ENCODE measurements around the gene SPPL2B.
A peak's percentile ranks its signal among the peaks of the same experiment; 100 is the strongest.
"Not testable (repeated sequence)": the region's sequence is repeated elsewhere in the genome, so short reads cannot be mapped to it uniquely, and the experiment has no call there.

SPPL2B gene, protein sequence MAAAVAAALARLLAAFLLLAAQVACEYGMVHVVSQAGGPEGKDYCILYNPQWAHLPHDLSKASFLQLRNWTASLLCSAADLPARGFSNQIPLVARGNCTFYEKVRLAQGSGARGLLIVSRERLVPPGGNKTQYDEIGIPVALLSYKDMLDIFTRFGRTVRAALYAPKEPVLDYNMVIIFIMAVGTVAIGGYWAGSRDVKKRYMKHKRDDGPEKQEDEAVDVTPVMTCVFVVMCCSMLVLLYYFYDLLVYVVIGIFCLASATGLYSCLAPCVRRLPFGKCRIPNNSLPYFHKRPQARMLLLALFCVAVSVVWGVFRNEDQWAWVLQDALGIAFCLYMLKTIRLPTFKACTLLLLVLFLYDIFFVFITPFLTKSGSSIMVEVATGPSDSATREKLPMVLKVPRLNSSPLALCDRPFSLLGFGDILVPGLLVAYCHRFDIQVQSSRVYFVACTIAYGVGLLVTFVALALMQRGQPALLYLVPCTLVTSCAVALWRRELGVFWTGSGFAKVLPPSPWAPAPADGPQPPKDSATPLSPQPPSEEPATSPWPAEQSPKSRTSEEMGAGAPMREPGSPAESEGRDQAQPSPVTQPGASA

DNA sequence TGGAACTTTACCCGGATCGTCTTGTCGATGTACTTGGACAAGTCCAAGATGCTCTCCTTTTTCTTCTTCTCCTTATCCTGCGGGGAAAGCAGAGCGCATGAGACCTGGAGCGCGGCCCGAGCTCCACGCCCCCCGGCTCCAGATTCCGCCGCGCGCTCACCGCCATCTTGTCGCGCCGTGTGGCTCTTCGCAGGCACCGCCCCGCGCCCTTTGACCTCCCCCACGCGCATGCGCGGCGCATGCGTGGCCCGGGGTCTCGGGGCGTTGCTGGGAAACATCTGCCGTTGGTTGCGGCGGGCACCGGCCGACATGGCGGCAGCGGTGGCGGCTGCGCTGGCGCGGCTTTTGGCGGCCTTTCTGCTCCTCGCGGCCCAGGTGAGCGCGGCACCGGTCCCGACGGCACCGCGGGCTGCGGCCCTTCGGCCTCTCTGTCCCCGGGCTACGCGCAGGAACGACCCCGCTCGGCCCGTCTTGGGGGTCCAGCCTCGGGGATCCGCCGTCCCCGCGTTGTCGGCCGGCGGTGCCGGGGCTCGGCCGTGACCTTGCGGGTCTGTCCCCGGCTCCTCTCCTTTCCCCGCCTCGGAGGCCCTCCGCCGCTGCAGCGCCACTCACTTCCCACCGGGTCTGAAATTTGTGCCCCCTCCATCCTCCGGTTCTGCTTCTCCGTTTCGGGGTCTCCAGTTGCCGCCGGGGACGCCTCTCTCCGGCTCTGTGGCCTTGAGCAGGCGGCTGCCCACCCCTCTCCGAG is at the start of gene SPPL2B, which contains the start of gene LSM7:
Gene SPPL2B, plus strand, starts transcription at position 284 of the 748 bp plus-strand sequence. Its CDS starts 26 bp downstream, at position 310.
Gene LSM7, minus strand, starts transcription at position 186 of the 748 bp plus-strand sequence. Its CDS starts 20 bp downstream, at position 166.
- DNase-seq (ENCODE audit: low read depth) = peak; percentile 80

DNA sequence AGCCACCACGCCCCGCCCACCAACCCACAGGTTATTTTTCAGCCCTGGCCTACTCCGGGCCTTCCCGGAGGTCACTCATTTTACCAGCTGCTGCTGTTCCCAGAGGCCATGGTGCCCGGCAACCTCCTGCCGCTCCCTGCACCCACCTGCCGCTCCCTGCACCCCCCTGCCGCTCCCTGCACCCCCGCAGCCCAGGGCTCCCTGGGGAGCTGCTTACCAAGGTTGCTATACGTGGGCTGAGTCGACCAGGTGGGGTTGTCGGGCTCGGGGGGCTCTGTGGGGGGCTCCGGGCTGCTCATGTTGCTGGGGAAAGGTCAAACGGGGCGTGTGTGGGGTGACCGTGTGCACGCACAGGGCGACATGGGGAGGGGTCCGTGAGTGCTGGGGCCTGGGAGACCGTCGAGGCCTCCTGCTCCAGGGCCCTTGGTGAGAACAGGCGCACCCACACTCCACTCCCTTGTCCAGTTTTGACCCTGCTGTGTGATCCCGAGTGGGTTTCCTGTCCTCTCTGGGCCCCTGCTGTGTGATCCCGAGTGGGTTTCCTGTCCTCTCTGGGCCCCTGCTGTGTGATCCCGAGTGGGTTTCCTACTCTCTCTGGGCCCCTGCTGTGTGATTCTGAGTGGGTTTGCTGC is 47.7 kb upstream of the SPPL2B start:
- no peak for DNase-seq (ENCODE audit: low read depth)

DNA sequence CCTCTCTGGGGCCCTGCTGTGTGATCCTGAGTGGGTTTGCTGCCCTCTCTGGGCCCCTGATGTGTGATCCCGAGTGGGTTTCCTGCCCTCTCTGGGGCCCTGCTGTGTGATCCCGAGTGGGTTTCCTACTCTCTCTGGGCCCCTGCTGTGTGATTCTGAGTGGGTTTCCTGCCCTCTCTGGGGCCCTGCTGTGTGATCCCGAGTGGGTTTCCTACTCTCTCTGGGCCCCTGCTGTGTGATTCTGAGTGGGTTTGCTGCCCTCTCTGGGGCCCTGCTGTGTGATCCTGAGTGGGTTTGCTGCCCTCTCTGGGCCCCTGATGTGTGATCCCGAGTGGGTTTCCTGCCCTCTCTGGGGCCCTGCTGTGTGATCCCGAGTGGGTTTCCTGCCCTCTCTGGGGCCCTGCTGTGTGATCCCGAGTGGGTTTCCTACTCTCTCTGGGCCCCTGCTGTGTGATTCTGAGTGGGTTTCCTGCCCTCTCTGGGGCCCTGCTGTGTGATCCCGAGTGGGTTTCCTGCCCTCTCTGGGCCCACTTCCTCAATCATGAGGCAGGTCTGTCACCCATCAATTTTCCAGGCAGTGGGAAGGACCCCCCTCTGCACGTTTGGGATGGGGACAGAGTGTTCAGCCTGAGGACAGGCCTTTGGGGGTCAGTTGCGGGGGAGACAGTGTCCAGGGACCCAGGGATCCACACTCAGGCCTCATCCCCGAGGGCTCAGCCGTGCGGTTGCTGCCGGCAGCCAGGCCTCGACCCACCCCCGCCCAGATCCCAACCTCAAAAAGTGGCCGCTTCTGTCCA is 47.0 kb upstream of the SPPL2B start:
- not testable (repeated sequence) for DNase-seq (ENCODE audit: low read depth)

DNA sequence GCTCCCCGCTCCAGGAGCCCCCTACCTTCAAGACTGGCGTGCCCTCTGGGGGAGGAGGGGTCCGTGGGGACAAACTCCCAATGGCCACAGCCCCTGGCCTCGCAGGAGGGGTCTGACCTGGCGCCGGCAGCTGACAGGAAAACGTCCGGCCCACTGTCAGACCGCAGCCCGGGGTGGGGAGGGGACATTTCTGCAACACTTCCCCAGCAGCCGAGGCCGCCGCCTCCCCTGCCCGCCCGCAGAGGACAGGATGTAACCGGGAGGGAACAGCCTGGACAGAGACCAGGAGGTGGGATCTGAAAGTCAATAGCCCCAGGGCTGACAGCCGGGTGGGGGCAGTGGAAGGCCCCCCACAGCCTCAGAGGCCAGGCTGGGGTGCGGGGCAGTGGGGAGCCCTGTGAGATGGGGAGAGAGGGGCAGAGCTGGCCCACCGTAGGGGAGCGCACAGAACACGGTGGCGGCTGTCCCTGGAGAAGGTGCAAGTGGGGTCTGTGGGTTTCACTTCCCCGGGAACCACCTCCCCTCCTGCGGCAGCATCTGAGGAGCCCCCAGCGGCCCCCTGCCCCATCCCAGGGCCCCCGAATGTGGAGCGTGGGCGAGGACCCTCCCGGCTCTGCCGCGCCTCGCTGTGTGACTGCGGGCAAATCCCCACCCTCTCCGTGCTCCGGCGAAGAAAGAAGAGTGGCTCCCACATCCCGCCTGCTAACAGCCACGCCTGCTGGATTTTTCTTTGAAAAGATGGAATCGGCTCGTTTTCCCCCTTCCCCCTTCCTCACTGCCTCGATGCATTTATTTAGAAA is 46.2 kb upstream of the SPPL2B start, which contains the start of gene PEAK3:
Gene PEAK3, minus strand, starts transcription at position 114 of the 800 bp plus-strand sequence. CDS start 1,244 bp downstream, outside the sequence.
- peak; percentile 53 for DNase-seq (ENCODE audit: low read depth)

DNA sequence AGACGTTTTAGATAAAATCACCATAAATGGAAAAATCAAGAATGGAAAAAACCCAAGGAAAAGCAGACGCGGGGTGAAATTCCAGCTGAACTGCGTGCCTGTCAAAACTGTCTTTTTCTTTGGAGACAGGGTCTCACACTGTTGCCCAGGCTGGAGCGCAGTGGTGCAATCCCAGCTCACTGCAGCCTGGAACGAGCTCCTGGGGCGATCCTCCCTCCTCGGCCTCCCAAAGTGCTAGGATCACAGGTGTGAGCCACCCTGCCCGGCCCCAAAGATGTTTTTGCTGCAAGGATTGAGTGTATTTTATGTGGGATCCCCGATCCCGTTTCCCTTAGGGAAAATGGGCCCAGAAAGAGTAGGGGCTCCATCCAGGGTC is 45.6 kb upstream of the SPPL2B start:
- no peak for DNase-seq (ENCODE audit: low read depth)

DNA sequence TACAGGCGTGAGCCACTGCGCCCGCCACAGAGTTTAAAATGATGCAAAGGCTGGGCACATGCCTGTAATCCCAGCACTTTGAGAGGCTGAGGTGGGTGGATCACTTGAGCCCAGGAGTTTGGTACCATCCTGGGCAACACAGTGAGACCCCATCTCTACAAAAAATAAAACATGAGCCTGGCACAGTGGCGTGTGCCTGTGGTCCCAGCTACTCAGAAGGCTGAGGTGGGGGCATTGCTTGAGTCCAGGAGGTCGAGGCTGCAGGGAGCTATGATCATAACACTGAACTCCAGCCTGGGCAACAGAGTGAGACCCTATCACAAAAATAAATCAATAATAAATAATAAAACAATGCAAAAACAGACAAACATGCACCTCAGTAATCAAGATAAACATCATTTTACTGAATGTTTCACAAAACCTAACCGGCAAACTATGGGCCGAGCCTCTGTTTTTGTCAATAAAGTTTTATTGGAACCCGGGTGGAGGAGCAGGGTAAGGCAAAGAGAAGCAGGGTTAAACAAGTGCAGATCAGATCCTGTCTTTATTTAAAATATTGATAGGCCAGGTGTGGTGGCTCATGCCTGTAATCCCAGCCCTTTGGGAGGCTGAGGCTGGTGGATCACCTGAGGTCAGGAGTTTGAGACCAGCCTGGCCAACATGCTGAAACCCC is 44.5 kb upstream of the SPPL2B start:
- DNase-seq (ENCODE audit: low read depth) = no peak

DNA sequence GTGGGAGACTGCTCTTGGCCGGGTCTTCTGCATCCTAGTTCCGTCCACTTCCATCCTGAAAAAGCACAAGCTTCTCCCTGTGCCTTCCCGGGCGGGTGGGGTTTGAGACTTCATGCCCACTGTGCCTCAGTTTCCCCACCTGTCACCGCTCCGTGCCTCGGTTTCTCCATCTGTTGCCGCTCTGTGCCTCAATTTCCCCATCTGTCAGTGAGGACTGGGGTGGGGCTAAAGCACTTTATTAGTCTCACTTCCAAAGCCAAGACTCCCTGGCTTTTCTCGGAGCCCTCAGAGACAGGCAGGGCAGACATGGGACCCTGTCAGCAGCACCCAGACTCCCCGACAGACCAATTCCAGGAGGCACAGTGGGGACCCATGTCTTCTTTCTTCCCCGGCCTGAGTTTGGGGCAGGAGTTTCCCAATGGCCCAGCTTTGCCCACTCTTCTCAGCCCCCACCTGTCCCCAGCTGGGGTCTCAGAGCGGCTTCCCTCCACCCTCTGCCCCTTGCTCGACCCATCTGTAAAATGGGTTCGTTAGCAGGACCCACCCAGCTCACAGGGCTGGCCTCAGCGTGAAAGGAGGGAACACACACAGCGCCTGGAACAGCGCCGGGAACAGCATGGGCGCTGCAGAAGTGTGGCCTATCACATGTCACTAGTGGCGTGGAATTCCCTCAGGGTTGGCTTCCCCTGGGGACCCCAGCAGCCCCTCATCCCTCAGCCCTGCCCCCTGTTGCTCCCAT is 41.9 kb upstream of the SPPL2B start:
- no peak for DNase-seq (ENCODE audit: low read depth)

DNA sequence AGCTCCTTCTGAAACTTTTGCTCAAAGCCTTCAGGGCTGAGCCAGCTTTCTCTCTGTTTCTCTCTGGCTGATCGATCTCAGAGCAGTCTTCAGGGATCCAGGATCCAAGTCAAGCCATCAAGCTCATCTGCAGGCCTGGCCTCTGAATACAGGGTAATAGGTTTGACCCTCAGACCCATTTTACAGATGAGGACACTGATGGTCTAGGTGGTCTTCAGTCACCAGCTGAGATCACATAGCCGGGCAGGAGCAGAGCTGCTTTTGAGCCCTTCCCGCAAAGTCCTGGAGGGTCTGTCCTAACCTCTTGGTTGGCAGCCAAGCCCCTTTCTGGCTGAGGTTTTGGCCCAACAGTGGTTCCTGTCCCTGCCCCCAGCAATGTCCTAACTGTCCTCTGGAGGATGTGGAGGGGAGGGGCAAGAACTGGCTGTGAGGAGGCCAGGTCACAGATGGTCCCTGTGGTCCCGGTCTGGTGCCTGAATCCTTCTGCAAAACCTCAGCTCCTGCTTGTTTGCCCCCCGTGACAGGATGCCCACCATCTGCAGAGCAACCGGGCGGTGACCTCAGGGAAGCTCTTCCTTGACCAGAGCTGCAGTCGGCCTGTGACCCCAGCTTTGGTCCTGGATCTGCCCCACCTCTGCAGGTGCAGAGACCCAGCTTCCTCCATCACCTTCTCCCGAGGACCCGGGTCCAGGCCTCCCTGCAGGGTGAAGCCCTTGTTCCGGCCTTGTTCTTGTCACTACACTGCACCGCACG is 40.7 kb upstream of the SPPL2B start:
- DNase-seq (ENCODE audit: low read depth) = no peak

DNA sequence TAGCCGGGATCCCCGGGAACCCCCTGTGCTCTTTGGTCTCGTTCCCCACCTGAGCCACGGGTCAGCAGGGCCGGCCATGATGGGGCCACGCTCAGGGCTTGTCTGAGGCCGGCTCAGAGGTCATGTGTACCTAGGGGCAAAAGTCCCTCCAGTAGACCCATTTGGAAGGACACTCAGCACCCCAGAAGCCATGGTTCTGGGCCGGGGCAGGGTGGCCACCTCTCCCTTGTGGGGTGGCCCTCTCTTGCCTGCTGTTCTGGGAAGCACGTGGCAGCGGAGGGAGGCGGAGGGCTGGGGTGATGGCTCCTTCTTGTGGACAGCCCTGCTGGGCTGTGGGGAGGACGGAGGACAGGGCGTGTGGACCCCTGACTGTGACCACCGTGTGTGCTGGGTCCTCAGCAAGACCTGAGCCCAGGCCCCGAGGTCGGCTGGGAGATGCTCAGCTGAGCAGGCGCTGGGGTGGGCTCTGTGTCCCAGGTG is 40.1 kb upstream of the SPPL2B start:
- no peak for DNase-seq (ENCODE audit: low read depth)

DNA sequence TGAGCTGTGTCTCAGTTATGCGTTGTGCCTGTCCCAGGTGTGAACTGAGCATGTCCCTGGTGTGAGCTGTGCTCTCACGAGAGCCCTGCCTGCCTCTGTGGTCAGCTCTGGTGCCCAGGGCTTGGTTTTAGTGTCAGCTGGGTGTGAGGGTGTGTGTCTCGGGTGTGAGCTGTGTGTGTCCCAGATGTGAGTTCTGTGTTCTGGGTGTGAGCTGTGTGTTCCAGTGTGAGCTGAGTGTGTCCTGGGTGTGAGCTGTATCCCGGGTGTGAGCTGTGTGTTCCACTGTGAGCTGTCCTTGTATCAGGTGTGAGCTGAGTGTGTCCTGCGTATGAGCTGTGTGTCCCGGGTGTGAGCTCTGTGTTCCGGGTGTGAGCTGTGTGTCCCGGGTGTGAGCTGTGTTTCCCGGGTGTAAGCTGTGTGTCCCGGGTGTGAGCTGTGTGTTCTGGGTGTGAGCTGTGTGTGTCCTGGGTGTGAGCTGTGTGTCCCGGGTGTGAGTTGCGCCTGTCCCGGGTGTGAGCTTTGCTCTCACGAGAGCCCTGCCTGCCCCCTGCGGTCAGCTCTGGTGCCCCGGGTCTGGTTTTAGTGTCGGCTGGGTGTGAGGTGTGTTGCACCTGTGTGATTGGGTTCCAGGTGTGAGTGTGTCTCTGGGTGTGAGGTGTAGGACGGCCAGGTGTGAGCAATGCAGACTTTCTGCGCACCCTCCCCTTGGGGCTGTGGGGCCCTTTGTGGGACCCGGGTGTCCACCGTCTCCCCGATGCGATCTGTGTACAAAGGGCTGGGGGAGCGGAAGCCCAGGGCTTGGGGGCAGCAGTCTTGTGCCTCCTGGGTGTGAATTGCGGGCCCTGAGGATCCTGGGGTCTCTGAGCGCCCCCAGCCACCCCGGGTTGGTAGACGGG is 39.4 kb upstream of the SPPL2B start:
- DNase-seq (ENCODE audit: low read depth) = no peak

DNA sequence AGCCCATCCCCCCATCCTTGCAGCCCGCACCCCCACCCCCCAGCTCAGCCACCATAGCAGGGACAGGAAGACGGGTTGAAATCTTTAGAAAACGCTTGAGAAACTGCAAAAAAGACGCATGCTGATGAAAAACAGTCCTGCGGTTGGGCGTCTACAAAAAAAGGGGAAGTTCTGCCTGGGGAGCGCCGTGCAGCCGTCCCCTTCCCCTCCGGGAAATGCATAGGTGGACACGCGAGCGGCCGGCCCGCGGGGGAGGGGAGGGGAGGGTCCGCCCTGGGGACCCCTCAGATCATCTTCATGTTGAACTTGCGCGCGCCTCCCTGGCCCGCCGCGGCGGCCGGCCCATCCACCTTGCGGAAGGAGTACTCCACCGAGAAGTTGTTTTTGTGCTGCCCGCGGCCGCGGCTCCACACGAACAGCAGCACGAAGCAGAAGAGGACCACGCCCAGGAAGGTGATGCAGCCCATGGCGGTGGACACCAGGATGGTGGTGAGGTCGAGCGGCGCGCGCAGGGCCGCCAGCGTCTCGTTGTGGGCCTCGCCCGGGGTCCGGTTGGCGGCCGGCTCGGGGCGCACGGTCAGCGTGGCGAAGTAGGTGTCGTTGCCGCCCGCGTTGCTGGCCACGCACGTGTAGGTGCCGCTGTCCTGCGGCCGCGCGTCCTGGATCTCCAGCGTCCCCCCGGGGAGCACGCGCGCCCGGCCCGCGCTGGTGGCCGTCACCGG is 38.6 kb upstream of the SPPL2B start:
- DNase-seq (ENCODE audit: low read depth) = no peak

DNA sequence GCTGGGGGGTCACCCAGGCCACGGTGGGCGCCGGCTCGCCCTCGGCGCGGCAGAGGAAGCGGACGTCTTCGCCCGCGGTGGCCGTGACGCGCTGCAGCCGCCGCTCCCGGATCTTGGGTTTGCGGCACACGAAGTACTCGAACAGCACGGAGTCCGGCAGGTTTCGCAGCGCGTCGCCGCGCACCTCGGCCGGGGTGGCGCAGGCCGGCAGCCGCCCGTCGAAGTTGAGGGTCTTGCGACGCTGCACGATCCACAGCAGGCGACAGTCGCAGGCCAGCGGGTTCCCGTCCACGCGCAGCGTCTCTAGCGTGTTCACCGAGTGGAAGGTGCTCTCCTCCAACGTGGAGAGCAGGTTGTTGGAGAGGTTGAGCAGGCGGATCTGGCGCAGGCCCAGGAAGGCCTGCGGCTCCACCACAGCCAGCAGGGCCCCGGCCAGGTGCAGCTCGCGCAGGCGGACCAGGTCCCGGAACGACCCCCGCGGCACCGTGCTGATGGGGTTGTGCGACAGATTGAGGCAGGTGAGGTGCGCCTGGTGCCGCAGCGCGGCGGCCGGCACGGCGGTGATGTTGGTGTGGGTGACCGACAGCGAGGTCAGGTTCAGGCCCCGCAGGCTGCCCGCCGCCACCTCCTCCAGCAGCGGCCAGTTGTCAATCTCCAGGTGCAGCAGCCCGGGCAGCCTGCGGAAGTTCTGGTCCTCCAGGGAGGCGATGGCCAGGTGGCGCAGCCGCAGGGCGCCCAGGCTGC is 37.9 kb upstream of the SPPL2B start:
- DNase-seq (ENCODE audit: low read depth) = no peak

DNA sequence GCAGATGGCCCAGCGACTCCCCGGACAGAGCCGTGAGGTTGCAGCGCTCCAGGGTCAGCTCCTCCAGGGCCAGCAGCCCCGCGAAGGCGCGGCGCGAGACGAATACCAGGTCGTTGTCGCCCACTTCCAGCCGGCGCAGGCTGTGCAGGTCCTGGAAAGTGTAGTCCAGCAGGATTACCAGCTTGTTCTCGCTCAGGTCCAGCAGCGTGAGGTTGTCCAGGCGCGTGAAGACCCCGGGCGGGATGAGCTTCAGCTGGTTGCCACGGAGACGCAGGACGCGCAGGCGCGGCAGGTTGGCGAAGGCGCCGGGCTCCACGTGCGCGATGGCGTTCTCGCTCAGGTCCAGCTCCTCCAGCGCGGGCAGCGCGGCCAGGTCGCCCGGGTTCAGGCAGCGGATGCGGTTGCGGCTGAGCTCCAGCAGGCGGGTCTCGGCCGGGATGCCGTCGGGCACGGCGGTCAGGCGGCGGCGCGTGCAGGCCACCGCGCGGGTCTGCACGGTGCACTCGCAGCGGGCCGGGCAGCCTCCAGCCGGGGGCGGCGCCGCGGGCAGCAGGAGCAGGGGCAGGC is 37.2 kb upstream of the SPPL2B start:
- no peak for DNase-seq (ENCODE audit: low read depth)

DNA sequence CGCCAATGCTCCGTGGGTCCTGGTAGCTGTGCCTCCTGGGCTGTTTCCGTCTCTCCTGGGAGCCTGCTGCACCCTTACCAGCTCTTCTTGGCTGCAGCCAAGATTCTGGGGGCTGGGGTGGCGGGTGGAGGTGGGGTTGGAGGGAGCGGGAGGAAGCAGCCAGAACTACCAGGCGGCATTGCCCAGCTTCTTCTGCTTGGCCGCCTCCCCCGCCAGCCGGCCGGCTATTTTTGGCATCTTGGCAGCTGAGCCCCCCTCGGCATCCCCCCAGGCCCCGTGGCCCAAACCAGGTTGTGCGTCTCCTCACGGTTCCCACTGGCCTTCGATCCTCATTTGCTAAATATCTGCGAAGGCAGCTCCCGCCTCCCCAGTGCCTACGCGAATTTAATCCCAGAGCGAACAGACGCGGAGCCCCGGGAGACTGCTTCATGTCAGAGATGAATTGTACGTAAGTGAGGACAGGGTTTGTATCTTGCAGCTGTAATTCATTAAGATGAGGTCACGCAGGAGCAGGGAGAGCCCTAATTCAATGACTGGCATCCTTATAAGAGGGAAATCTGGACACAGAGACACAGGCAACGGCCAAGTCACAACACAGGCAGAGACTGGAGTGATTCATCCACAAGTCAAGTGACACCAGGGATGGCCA is 33.7 kb upstream of the SPPL2B start:
- DNase-seq (ENCODE audit: low read depth) = no peak

DNA sequence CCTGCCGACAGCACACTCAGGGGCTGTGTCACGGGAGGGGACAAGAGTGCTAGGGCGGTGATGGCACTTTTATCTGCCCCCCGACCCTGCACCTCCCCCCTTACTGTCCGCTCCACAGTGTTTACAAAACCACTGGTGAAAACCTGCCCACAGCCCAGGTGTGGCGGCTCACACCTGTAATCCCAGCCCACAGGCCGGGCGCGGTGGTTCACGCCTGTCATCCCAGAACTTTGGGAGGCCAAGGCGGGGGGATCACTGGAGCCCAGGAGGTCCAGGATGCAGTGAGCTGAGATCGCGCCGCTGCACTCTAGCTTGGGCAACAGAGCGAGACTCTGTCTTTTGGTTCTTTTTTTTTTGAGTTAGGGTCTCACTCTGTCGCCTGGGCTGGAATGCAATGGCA is 32.3 kb upstream of the SPPL2B start:
- DNase-seq (ENCODE audit: low read depth) = no peak

Data from iris pigment epithelial cell (primary cell).